Activated CD4-positive, alpha-beta T cell treated with anti-CD3 and anti-CD28 coated beads for 36 hours (primary cell): ENCODE data around the gene WDPCP. TPM values are rescaled to one million over a fixed set of nuclear protein-coding genes. Genes with fewer than 3 reads are reported as not detected.

Experiments
- total RNA-seq, 2 experiments: library from RNA; stranded (reverse); gene quantifications; one replicate each; pipeline ENCODE4 v1.2.3, GENCODE V29; 2021

Gene WDPCP
- total RNA-seq, 2 experiments from 2014 or later = 6.5 to 8.2 TPM

Other genes with a start within 250 kb of the WDPCP start
- gene MDH1, start 486 bp upstream of the WDPCP start, total RNA-seq = 100 to 1,000 TPM; 212 to 265 TPM